Measurements from ENCODE around the gene SPINK2.

The SPINK2 gene

DNA sequence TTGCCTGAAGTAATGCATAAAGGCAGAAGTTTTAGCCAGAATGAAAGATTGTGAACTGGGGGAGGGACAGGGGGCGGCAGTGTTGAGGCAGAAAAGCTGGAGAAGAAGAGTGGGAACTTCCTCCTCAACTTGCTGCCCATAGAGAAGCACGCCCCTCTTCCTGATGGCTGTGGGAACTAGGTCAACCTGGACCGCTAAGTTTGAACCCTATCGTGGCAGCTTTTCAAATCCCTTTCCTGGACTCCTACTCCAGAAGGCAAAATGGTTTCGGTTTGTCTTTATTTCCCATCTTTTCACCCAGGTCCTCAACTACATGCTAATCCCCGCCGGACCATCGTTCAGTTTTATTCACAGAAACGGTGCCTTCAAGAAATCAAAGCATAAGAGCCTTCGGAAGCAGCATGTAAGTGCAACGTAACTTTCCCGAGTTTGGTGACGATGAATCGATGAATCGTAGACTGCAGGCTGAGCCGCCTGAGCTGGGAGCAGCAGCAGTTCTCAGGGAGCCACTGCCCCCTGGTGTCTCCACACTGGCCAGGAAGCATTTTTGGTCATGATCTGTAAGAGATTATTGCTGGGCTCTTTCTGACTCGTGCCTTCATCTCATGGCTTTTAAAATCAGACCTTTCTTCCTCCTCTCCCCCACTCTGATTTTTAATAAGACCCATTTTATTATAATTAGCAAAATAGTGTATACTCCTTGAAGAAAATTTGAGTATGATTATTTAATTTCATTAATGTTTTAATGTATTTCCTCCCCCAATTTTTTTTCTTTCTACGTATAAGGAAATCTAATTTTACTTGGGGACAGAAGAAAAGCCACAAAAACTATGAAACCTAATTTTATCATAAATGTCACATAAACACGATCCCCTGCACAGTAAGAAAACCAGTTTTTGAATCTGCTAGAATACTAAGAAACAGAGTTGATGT lies 21.4 kb downstream of the SPINK2 start:
- peak; percentile 51 to 52 for DNase-seq (ENCODE audit: low read depth in 2 of 2, low spot score in 1 of 2)

DNA sequence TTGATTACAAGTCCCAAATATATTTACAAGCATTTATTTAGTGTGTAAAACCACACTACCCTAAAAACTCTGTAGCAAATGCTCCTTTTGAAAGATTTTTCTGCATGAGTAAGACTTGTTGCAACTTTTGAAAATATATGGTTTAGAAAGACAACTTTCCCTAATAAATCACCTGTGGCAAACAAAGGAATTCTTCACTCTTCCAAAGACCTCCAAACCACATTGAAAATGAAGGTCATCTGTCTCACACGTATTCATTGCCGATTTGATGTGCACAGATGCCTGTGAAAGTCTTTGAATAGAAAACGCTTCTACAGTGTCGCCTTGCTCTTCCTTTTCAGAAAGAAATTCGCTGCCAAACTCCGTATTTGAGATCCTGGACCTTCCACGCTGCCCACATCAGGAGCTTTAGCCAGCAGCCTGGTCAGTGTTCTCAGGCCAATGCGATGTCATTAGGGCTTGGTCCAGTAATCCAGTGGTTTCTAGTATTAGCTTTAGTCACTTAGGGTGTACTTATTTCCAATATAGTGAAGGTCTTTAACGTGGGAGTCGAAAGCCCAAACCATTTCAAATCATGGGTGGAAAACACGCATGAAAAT lies 22.2 kb downstream of the SPINK2 start:
- no peak for DNase-seq (ENCODE audit: low read depth in 2 of 2, low spot score in 1 of 2)

DNA sequence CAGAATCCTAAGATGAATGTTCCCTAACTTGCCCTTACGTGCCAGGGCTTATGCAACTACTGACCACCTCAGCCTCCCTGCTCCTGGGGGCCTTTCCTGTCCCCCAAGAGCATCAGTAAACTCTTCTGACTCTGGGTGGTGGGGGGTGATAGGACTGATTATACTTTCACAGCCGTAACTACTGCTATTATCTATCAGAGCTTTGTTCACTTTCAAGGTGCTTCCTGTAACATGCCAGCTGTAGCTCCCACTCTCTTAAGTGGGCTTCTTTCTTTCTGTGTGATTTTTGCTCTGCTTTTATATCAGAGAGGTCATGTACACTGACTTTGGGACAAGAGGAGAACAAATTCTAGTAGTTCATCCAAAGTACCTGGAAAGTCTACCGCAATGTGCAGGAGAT lies 25.3 kb downstream of the SPINK2 start:
- no peak for DNase-seq (ENCODE audit: low read depth in 2 of 2, low spot score in 1 of 2)

DNA sequence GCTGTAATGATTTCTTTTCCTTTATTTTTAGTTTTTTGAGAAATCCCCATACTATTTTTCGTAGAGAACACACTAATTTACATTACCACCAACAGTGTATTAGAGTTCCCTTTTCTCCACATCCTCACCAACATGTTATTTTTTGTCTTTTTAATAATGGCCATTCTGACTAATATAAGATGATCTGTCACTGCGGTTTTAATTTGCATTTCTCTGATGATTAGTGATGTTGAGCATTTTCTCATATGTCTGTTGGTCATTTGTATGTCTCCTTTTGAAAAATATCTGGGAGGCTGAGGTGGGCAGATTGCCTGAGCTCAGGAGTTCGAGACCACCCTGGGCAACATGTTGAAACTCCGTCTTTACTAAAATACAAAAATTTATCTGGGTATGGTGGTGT lies 30.2 kb downstream of the SPINK2 start:
- no peak for DNase-seq (ENCODE audit: low read depth in 2 of 2, low spot score in 1 of 2)

DNA sequence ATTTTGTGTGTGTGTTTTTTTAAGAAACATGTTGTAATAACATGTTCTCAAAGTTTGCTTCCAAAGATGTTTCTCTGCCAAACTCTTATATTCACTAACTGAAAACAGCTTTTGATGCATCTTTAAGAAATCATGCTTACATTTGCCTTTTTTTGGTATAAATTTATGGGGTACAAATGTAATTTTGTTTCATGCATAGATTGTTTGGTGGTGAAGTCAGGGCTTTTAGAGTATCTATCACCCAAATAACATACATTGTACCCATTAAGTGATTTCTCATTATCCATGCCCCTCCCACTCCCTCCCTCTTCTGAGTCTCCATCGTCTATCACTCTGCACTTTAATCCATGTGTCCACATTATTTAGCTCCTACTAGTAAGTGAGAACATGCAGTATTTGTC lies 30.8 kb downstream of the SPINK2 start:
- no peak for DNase-seq (ENCODE audit: low read depth in 2 of 2, low spot score in 1 of 2)

DNA sequence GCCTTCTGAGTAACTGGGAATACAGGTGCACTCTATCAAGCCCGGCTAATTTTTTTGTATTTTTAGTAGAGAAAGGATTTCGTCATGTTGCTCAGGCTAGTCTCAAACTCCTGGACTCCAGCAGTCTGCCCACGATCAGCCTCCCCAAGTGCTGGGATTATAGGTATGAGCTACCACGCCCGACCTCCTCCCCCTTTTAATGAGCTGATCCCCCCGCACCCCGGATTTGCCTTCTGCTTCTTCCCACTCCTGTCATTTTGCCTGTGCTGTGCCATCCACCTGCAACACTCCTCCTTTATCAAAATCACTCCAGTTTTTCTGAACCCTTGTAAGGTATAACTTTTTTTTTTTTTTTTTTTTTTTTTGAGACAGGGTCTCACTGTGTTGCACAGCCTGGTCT lies 33.4 kb downstream of the SPINK2 start:
- DNase-seq (ENCODE audit: low read depth in 2 of 2, low spot score in 1 of 2) = no peak

DNA sequence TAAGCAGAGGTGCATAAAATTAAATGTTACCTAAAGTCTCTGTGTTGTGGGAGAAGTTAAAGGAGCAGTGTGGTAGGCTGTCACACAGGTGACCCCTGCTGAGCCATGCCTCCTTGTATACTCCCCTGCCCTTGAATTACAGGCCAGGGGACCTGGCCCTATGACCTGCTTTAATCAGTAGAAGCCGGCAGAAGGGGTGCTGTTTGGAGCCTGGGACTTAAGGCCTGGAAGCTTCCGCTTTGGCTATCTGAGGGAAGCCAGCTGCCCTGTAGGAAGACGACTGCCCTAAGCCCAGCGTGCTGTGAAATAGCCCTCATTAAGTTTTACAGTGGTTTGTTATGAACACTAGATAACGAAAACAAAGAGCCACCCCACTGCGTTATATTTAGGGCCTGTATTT lies 34.1 kb downstream of the SPINK2 start:
- no peak for DNase-seq (ENCODE audit: low read depth in 2 of 2, low spot score in 1 of 2)

DNA sequence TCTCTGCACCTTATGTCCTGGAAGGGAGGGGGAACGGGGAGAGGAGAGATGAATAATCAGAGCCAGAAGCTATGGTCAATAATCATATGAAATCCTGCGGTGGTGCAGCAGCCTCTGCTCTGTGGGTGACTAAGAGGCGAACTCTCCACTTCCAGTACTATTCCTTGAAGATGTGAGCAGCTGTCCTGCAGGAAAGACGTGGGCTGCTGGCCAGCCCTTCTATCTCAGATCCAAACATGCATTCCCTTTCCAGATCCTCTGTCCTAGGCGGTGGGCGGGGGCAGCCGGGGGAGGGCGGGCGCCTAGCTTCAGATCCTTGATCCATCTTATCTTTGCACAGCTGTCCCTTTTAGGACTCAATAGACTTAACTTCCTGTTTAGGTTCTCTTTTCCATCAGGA lies 34.5 kb downstream of the SPINK2 start:
- DNase-seq (ENCODE audit: low read depth in 2 of 2, low spot score in 1 of 2) = no peak

DNA sequence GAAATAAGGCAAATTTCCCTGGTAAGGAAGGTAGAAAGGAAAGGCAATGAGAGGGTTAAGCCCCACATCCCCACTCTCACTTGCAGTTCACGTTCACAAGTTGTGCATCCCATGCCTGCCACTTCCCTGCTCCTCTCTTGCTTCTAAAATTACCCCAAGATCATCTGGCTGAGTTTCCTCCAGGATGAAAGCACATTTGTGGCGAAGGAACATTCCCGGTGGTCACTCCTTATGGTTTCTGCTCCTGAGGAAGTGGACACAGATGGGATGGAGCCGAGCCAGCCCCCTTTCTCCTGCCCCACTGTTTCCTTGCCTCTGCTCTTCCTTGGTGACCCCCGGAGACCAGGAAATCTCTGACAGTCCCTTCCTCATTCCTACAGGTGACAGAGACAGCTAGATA lies 37.5 kb downstream of the SPINK2 start:
- DNase-seq (ENCODE audit: low read depth in 2 of 2, low spot score in 1 of 2) = no peak

DNA sequence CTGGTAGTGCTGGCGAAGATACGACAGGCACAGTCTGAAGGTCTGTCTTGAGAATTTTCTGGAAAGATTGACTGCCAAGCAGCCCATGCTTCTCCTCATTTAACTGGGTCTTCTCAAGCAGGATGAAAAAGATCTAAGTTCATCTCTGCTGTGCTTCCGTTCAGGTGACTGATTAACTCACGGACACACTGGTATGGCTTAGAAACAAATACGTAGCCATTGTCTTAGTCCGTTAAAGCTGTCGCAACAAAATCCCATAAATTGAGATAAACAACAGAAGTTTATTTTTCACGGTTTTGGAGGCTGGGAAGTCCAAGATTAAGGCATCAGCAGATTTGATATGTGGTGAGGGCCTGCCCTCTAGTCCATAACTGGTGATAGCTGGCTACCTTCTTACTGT lies 39.5 kb downstream of the SPINK2 start:
- no peak for DNase-seq (ENCODE audit: low read depth in 2 of 2, low spot score in 1 of 2)

DNA sequence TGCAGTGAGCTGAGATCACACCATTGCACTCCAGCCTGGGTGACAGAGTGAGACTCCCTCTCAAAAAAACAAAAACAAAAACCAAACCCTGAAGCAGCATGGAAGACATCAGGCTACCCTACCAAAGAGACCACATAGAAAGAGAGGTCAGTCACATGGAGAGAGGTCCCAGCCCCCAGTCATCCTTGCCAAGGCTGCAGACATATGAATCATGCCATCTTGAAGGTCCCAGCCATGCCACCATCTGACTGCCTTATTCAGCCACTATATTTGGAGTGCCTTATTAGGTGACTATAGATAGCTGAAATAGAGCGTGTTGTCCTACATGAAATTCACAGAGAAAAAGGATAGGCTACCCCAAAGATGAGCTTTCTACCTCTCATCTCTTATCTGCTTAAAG lies 48.2 kb downstream of the SPINK2 start:
- no peak for DNase-seq (ENCODE audit: low read depth in 2 of 2, low spot score in 1 of 2)

DNA sequence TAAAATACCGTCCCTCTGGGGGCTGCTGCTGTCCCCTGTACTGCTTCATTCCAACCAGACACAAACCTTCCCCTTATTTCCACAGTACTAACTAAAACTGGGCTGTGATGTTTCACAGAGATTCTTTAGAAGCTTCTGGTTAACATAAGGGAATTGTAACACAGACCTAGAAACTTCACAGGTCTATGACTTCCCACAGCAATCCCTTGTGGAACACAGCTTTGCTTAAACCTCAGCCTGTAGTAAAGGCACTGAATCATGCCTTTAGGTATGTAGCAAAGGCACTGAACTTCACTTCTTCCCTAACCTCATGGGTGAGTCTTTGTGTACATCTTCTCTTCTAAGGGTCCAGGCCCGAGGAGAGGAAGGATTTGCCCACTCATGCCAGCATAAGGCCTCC lies 49.4 kb downstream of the SPINK2 start:
- DNase-seq (ENCODE audit: low read depth in 2 of 2, low spot score in 1 of 2) = no peak

DNA sequence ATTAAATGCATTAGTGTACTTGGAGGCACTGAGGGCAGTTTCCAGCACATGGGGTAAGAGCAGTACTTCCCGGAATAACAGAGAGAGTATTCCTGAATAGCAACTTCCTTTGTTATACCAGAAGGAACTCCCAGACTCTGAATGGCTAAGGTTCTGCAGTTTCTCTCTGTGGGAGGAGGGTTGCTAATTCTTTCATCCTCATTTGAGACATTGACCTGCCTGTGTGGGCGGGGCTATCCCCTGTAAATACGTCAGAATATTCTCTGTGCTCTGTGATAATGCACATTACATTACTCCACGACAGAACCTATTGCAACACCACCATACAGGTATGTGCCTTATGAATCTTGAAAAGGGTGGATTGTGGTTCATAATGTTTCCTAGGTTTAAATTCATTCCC lies 52.7 kb downstream of the SPINK2 start:
- DNase-seq (ENCODE audit: low read depth in 2 of 2, low spot score in 1 of 2) = no peak

DNA sequence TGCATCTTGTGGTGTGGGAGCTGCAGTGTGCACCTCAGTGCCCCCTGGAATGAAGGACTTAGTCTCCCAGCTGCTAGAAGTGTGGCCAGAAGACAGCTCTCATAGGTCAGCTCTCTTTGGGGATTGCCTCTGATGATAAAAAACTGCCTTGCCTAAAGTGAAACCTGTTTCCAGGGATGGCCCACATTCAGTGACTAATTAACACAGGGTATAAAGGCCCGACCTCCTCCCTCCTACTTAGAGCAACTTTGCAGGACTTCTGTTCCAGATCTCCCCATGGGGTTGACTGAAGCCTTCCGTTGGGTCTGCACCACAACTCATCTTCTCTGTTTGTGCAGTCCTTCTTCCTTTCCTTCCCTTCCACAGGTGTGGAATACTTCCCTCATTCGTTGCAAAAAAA lies 53.2 kb downstream of the SPINK2 start:
- no peak for DNase-seq (ENCODE audit: low read depth in 2 of 2, low spot score in 1 of 2)

DNA sequence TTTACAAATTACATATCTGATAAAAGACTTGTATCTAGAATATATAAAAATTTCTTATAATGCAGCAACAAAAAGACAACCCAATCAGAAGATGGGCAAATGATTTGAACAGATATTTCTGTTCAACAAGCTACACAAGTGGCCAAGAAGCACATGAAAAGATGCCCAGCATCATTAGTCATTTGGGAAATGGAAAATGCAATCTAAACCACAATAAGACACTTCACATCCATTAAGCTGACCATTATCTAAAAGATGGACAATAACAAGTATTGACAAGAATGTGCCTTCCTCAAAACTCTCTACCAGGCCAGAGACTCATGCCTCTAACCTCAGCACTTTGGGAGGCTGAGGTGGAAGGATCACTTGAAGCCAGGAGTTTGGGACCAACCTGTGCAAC lies 53.9 kb downstream of the SPINK2 start:
- no peak for DNase-seq (ENCODE audit: low read depth in 2 of 2, low spot score in 1 of 2)

DNA sequence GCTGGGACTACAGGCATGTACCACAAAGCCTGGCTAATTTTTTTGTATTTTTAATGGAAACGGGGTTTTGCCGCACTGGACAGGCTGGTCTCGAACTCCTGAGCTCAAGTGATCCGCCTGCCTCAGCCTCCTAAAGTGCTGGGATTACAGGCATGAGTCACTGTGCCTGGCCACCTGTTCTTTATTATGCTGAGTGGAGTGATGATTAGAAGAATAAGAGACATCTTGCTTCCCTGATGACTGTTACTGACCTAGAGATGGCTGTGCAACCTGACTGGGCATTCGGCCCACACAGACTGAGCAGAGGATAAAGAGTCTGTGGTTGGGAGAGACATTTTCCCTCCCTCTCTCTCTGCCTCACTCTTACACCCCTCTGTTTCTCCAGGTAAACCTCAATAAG lies 56.7 kb downstream of the SPINK2 start:
- DNase-seq (ENCODE audit: low read depth in 2 of 2, low spot score in 1 of 2) = no peak

DNA sequence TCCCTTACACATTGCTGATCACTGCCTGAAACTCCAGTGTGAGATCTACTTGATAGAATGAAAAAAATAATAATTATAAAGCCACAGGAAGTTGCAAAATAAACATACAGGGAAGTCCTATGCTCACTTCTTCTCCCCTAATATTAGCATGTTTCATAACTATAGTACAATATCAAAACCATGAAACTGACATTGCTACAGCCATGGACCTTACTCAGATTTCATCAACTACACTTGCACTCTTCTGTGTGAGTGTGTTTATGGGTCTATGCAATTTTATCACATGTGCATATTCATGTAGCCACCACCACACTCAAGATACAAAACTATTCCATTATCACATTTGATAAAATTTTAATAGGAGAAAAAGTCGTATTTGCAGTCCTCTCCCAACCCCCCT lies 57.3 kb downstream of the SPINK2 start:
- DNase-seq (ENCODE audit: low read depth in 2 of 2, low spot score in 1 of 2) = no peak

DNA sequence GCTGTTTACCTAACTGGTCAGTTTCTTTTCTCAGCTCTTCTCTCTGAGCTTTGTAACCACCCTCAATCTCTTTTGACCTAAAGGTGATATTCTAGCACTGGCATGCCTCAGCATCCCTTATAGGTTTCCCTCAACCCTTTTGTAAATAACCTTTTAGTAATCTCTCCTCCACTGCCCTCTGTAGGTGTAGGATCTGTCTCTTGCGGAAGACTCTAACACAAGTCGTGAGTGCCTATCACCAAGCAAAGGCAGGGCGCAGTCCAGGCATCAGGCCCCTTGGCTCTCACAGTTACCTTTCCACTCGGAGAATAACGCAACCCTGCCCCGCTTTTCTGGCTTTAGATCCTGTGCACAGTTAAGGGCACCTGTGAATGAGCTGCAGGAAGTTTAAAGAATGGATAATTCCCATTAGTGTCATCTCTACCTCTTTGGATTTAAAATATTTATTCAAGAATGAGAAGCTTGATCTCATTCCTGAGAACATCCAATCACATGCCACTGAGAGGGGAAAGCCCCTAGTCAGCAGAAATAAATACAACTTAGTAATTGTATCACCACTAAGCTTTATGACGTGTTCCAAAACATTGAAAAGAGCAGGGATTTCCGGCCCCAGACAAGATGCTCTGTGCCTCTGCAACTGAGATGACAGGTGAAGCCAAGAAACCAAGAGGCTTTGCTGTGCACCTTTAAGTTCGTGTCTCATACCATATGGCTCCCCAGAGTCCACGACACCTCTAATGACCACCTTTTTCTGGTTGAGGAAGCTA lies 58.8 kb downstream of the SPINK2 start:
- DNase-seq (ENCODE audit: low read depth in 2 of 2, low spot score in 1 of 2) = no peak

DNA sequence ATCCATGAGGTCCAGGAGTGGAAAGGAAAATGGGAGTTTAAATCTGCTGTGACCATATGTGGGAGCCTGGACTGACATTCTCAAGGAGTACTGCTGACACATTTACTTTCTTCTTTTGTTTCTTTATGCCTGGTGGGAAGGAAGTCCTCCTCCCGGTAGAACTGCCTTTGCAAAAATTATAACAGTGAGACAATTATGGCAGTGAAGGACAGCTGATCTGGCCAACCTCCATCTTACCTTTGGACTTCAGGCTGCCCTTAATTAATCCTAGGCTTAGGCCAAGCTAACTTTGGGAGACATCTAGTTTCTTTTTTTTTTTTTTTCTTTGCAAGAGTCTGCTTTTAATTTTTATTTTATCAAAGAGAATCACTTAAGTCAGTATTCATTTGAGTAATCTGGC lies 61.3 kb downstream of the SPINK2 start:
- no peak for DNase-seq (ENCODE audit: low read depth in 2 of 2, low spot score in 1 of 2)
